ENCODE measurements around the gene CCDC40. TPM values are rescaled to one million over a fixed set of nuclear protein-coding genes. Genes with fewer than 3 reads are reported as not detected.

The CCDC40 gene
- total RNA-seq, 2 donors from 2014 or later = 1.2 to 3.6 TPM

DNA sequence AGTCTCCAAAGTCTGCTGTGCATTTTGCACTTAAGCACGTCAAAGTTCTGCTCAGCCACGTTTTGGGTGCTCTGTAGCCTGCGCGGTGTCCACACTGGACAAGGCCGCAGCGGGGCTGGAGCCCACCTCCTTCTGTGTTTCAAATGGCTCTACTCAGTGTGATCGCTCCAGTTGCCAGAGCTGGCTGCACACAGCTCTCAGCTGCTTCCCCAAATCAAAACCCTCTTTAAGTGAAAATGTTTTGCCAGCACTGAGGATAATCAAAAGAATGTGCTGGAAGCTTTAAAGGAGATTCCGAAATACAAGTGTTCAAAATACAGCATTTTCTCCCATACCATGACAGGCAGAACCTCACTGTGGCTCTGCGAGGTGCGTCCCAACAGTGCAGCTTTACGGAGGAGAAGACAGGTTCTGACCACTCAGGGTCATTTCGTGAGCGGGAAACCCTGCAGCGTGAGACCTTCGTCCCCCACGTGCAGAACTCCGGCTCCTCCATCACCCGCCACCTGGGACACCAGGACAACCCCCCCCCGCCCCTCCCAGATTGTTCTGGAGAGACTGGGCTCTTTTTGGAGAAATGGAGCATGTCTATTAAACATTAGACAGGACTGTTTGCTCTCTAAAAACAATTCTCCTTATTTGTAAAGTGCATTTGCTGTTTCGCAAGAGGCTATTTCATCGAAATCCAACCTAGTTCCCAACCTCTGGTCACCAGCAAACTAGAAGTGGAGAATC, 17.4 kb upstream of the CCDC40 start:
- intact Hi-C loops (cut with DNase I) = no loop called here
- H3K27ac ChIP-seq = no peak overlapping the region
- no peak overlapping the region for H3K9ac ChIP-seq (ENCODE audit: low read depth in 2 of 2, low read length in 2 of 2)
- no peak overlapping the region for H3K4me3 ChIP-seq
- no peaks in the 10 kb centered on the region for H3K9me3 ChIP-seq
- TF ChIP-seq, protein P1, sequence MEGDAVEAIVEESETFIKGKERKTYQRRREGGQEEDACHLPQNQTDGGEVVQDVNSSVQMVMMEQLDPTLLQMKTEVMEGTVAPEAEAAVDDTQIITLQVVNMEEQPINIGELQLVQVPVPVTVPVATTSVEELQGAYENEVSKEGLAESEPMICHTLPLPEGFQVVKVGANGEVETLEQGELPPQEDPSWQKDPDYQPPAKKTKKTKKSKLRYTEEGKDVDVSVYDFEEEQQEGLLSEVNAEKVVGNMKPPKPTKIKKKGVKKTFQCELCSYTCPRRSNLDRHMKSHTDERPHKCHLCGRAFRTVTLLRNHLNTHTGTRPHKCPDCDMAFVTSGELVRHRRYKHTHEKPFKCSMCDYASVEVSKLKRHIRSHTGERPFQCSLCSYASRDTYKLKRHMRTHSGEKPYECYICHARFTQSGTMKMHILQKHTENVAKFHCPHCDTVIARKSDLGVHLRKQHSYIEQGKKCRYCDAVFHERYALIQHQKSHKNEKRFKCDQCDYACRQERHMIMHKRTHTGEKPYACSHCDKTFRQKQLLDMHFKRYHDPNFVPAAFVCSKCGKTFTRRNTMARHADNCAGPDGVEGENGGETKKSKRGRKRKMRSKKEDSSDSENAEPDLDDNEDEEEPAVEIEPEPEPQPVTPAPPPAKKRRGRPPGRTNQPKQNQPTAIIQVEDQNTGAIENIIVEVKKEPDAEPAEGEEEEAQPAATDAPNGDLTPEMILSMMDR (IDR thresholded peaks at IDR 0.05) = no peak
- DNase-seq = no peak
- no peaks in the 10 kb centered on the region for H3K36me3 ChIP-seq
- no peaks in the 10 kb centered on the region for H3K27me3 ChIP-seq
- peaks cover 12% of the 10 kb centered on the region for H3K4me1 ChIP-seq

DNA sequence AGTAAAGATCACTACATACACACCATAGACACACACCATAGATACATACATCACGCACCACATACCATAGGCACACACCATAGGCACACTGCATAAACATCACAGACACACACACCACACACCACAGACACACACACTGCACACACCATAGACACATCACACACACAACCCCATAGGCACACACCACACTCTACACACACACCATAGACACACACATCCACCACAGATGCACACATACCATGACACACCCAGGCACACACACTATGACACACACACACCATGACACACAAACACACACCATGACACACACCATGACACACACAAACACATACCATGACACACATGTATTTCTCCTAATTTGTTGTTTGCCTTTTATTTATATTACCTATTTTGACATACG, 14.8 kb upstream of the CCDC40 start:
- Histone ChIP-seq H3K27me3 (no peaks in the 10 kb centered on the region), H3K4me1 (peaks cover 12% of the 10 kb centered on the region), H3K9me3 (no peaks in the 10 kb centered on the region), H3K36me3 (no peaks in the 10 kb centered on the region), H3K4me3 (no peak overlapping the region), H3K9ac (ENCODE audit: low read depth in 2 of 2, low read length in 2 of 2) (no peak overlapping the region), H3K27ac (no peak overlapping the region)
- DNase-seq = no peak
- TF ChIP-seq, protein P1 (IDR thresholded peaks at IDR 0.05) = no peak
- intact Hi-C loops (cut with DNase I) = no loop called here

DNA sequence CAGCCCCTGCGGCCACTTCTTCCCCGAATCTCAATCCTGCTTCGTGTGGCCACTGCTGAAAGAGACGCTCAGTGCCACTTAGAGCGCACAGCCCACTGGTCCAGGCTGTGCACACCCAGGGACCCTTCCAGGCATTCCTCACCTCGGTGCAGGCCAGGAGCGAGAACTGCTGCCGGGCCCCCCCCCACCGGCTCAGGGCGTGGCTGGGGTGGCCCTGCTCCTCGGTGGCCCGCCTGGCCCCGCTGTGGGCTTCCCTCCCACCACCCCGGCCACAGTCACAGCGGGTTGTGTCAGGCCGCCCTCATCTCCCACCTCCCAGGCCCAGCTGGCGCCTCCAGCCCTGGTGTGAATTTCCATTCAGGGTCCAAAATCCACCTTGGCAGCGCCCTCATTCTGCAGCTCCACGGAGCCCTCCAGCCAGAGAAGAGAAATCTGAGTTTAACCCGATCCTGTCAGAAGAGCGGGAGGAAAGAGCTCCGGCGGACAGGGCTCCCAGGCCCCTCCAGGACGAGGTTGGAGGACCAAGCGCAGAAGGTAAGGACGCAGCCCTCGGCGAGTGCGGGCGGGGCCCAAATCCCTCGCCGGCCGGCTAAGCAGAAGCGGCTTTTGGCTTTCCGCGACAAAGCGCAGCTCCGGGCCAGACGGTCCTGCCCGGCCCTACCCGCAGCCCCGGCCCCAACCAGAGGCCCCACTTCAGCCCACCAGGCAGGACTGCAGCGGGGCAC, 12.8 kb upstream of the CCDC40 start:
- no peak overlapping the region for H3K4me3 ChIP-seq
- H3K27me3 ChIP-seq = no peaks in the 10 kb centered on the region
- no peak overlapping the region for H3K27ac ChIP-seq
- intact Hi-C loops (cut with DNase I) = no loop called here
- H3K9me3 ChIP-seq = no peaks in the 10 kb centered on the region
- H3K9ac ChIP-seq (ENCODE audit: low read depth in 2 of 2, low read length in 2 of 2) = peak overlapping the region; percentile 39 to 55
- TF ChIP-seq, protein P1 (IDR thresholded peaks at IDR 0.05) = no peak
- no peak for DNase-seq
- no peaks in the 10 kb centered on the region for H3K36me3 ChIP-seq
- H3K4me1 ChIP-seq = peaks cover 12% of the 10 kb centered on the region

DNA sequence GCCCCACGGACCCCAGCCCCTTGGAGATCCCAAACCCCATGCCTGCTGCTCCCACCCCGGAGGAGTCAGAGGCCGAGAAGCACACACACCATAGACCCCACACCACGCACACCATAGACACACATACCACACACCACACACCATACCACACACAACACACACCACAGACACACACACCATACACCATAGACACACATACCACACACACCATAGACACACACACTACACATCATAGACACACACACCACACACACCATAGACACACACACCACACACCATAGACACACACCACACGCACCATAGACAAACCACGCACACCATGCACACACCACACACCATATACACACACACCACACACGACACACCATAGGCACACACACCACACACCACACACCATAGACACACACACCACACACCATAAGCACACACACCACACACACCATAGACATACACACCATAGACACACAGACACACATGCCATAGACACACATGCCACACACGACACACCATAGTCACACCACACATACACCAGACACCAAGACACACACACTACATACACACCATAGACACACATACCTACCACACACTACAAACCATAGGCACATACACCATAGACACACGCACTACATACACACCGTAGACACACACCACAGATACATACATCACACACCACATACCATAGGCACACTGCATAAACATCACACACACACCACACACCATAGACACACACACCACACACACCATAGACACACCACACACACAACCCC, 12.1 kb upstream of the CCDC40 start:
- intact Hi-C loops (cut with DNase I) = no loop called here
- Histone ChIP-seq H3K4me1 (peaks cover 12% of the 10 kb centered on the region), H3K4me3 (no peak overlapping the region), H3K27ac (no peak overlapping the region), H3K9ac (ENCODE audit: low read depth in 2 of 2, low read length in 2 of 2) (peak overlapping the region in 1 of 2 donors; percentile 55), H3K27me3 (no peaks in the 10 kb centered on the region), H3K9me3 (no peaks in the 10 kb centered on the region), H3K36me3 (no peaks in the 10 kb centered on the region)
- DNase-seq = no peak
- TF ChIP-seq, protein P1 (IDR thresholded peaks at IDR 0.05) = no peak

DNA sequence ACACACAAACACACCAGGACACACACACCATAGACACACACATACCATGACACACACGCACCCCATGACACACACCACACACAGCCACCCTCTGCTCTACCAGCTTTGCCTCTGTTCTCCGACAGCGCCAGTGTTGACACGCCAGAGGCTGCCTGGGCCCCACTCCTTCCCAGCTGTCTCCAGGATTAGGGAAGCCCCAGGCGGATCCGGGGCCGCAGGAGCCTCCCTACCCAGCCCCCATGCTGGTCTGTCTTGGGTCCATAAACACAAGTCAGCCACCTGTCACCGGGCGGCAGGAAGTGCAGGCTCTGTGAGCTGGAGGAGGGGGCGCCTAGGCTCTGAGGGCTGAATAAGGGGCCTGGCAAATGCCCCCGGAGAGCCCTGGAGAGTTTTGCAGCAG, 11.3 kb upstream of the CCDC40 start:
- Histone ChIP-seq H3K9me3 (no peaks in the 10 kb centered on the region), H3K36me3 (no peaks in the 10 kb centered on the region), H3K27ac (peak overlapping the region; percentile 13), H3K4me1 (peaks cover 12% of the 10 kb centered on the region), H3K9ac (ENCODE audit: low read depth in 2 of 2, low read length in 2 of 2) (no peak overlapping the region), H3K4me3 (no peak overlapping the region), H3K27me3 (no peaks in the 10 kb centered on the region)
- TF ChIP-seq, protein P1 (IDR thresholded peaks at IDR 0.05) = no peak
- no peak for DNase-seq
- intact Hi-C loops (cut with DNase I) = no loop called here
